Prostate gland (tissue), 2 donors: ENCODE results near the gene ZNF516.

Experiments
- CTCF ChIP-seq, 4 experiments: fragments of 200-600 bp in 2 of 4; fragments of 450-650 bp in 2 of 4; sonication (generic) in 2 of 4; IDR thresholded peaks; 1 replicate in 3 of 4; 2 replicates in 1 of 4; pipeline ENCODE4 v1.5.1; 2016 to 2019; ENCODE audit warnings: antibody characterized with exemption in 4 of 4, mild to moderate bottlenecking in 2 of 4, moderate library complexity in 2 of 4
- POLR2A ChIP-seq: fragments of 450-650 bp; IDR thresholded peaks from one replicate; pipeline ENCODE4 v1.6.1; 2016; ENCODE audit warnings: antibody characterized with exemption, mild to moderate bottlenecking

GRCh38 chr18:76443519-76444445 lies 51.3 kb downstream of the ZNF516 start:
- no peak for TF ChIP-seq CTCF (IDR thresholded peaks at IDR 0.05)
- TF ChIP-seq POLR2A, result no peak
